ENCODE results near the gene KCNK3. TPM values are rescaled to one million over a fixed set of nuclear protein-coding genes. Genes with fewer than 3 reads are reported as not detected.

Gene KCNK3
- total and polyA plus RNA-seq, 2 of the 13 experiments (the other 11 are each of a cell fraction or from before 2014, with no cell fraction given): not detected

DNA sequence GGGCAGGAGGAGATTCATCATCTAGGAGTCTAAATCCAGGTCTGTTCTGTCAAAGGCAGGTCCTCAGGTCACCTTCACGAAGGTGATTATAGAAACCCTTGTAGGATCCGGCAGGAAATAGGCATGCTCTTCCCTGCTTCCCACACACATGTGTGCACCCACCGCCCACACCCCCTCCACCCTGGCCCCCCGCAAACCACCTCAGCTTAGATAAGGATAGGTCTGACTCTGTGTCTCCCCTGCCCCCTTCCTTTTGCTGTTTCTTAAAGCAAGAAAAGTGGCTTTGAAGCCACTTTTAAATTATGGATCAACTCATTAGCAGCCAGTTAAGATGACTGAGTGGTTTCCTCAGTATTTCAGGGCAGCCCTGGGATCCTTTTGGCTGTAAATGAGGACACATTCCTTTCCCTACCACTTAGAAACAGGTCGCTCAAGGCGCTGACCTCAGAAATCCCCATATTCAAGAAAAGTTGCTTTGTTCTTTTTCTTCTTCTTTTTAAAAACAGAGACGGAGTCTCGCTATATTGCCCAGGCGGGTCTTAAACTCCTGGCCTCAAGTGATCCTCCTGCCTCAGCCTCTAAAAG lies 36.8 kb upstream of the KCNK3 start (continued):
- TF ChIP-seq ZNF674 (CRISPR knock-in tag; IDR thresholded peaks at IDR 0.05; ENCODE audit: low read depth): no peak
- TF ChIP-seq, protein P1, sequence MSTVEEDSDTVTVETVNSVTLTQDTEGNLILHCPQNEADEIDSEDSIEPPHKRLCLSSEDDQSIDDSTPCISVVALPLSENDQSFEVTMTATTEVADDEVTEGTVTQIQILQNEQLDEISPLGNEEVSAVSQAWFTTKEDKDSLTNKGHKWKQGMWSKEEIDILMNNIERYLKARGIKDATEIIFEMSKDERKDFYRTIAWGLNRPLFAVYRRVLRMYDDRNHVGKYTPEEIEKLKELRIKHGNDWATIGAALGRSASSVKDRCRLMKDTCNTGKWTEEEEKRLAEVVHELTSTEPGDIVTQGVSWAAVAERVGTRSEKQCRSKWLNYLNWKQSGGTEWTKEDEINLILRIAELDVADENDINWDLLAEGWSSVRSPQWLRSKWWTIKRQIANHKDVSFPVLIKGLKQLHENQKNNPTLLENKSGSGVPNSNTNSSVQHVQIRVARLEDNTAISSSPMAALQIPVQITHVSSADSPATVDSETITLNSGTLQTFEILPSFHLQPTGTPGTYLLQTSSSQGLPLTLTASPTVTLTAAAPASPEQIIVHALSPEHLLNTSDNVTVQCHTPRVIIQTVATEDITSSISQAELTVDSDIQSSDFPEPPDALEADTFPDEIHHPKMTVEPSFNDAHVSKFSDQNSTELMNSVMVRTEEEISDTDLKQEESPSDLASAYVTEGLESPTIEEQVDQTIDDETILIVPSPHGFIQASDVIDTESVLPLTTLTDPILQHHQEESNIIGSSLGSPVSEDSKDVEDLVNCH (CRISPR knock-in tag; IDR thresholded peaks at IDR 0.05): no peak
- TF ChIP-seq, protein P2, sequence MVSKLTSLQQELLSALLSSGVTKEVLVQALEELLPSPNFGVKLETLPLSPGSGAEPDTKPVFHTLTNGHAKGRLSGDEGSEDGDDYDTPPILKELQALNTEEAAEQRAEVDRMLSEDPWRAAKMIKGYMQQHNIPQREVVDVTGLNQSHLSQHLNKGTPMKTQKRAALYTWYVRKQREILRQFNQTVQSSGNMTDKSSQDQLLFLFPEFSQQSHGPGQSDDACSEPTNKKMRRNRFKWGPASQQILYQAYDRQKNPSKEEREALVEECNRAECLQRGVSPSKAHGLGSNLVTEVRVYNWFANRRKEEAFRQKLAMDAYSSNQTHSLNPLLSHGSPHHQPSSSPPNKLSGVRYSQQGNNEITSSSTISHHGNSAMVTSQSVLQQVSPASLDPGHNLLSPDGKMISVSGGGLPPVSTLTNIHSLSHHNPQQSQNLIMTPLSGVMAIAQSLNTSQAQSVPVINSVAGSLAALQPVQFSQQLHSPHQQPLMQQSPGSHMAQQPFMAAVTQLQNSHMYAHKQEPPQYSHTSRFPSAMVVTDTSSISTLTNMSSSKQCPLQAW (CRISPR knock-in tag; IDR thresholded peaks at IDR 0.05): no peak
- TF ChIP-seq SOX5 (CRISPR knock-in tag; IDR thresholded peaks at IDR 0.05; ENCODE audit: borderline replicate concordance): no peak
- no peak for TF ChIP-seq RORA (CRISPR knock-in tag; IDR thresholded peaks at IDR 0.05)
- no peak for TF ChIP-seq CHD4 (IDR thresholded peaks at IDR 0.05; ENCODE audit: borderline replicate concordance, low read length)
- TF ChIP-seq ZNF616 (CRISPR knock-in tag; IDR thresholded peaks at IDR 0.05; ENCODE audit: low read depth): no peak
- no peak for TF ChIP-seq ASH2L (IDR thresholded peaks at IDR 0.05; ENCODE audit: insufficient read length, low read depth, low read length)
- TF ChIP-seq HNRNPH1 (optimal IDR thresholded peaks at IDR 0.05; ENCODE audit: low read depth, low read length): no peak

DNA sequence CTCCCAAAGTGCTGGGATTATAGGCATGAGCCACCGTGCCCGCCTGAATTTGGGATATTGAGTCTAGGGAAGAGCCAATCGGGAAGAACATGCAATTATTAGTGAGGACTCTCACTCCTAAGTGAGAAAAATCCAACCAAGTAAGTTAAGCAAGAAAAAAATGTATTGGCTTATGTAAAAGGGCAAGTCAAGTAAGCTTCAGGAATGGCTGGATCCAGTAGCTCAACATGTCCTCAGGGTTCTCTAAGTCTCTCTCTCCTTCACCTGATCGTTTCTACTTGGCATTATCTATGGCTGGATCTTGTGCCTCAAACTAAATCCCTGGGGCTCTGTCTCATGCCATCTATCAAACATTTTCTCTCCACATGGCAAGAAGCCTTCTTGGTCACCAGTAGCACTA lies 35.3 kb upstream of the KCNK3 start:
- Histone ChIP-seq H3K4me1 (ENCODE audit: insufficient read depth, low read length) (no peaks in the 10 kb centered on the region), H3K27ac (ENCODE audit: extremely low read length, insufficient read depth, low read length) (no peak overlapping the region), H3K79me2 (ENCODE audit: insufficient read depth, low read length) (no peaks in the 10 kb centered on the region), H3K36me3 (replicated peaks in 1 of 2; ENCODE audit: control insufficient read depth in 1 of 2, insufficient read depth in 2 of 2, low read length in 2 of 2) (no peaks in the 10 kb centered on the region), H3K27me3 (ENCODE audit: control insufficient read depth in 1 of 2, insufficient read depth in 2 of 2, low read length in 2 of 2) (peaks cover 0 to 35% of the 10 kb centered on the region in 2 experiments; a peak in 3 of 5 replicates), H3K4me2 (ENCODE audit: low read depth, low read length) (no peak overlapping the region), H3K9me3 (ENCODE audit: low read length) (no peaks in the 10 kb centered on the region), H4K20me1 (ENCODE audit: insufficient read depth, low read length) (no peaks in the 10 kb centered on the region), H3K9ac (ENCODE audit: insufficient read depth, low read depth, low read length) (no peak overlapping the region), H2AFZ (ENCODE audit: low read length) (no peak overlapping the region), H3K4me3 (replicated peaks in 1 of 3; ENCODE audit: insufficient read depth in 1 of 3, low read depth in 2 of 3, low read length in 3 of 3) (no peak overlapping the region)
- no peak for DNase-seq (ENCODE audit: low spot score)
- 10% methylated on average over 4 of the region's 4 CpGs for WGBS (ENCODE audit: low lambda C conversion rate)
- TF ChIP-seq, protein P3, sequence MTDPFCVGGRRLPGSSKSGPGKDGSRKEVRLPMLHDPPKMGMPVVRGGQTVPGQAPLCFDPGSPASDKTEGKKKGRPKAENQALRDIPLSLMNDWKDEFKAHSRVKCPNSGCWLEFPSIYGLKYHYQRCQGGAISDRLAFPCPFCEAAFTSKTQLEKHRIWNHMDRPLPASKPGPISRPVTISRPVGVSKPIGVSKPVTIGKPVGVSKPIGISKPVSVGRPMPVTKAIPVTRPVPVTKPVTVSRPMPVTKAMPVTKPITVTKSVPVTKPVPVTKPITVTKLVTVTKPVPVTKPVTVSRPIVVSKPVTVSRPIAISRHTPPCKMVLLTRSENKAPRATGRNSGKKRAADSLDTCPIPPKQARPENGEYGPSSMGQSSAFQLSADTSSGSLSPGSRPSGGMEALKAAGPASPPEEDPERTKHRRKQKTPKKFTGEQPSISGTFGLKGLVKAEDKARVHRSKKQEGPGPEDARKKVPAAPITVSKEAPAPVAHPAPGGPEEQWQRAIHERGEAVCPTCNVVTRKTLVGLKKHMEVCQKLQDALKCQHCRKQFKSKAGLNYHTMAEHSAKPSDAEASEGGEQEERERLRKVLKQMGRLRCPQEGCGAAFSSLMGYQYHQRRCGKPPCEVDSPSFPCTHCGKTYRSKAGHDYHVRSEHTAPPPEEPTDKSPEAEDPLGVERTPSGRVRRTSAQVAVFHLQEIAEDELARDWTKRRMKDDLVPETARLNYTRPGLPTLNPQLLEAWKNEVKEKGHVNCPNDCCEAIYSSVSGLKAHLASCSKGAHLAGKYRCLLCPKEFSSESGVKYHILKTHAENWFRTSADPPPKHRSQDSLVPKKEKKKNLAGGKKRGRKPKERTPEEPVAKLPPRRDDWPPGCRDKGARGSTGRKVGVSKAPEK (CRISPR knock-in tag; IDR thresholded peaks at IDR 0.05; ENCODE audit: borderline replicate concordance): no peak
- TF ChIP-seq ZNF563 (CRISPR knock-in tag; IDR thresholded peaks at IDR 0.05) (no peak), ZNF329 (CRISPR knock-in tag; IDR thresholded peaks at IDR 0.05; ENCODE audit: low read depth) (peak; percentile 92), MAZ (IDR thresholded peaks at IDR 0.05; ENCODE audit: borderline replicate concordance, low read depth, low read length) (no peak), MAZ (CRISPR knock-in tag; IDR thresholded peaks at IDR 0.05; ENCODE audit: low read depth) (no peak)
- in situ Hi-C loops (cut with HindIII; ENCODE audit: extremely low pct_ligation_motif_present, low pct_unique_long_range_greater_than_20kb): no loop called here
- ChIA-PET CTCF (ENCODE audit: low intra/inter-chr PET ratio, low total read pairs) (no interaction called here), POLR2A (no interaction called here)
- BruUV-seq (replicated peaks): no TSS peak
- intact Hi-C loops (cut with micrococcal nuclease; ENCODE audit: unreplicated experiment): no loop called here
- ATAC-seq: no peak
- no peak for FAIRE-seq

Data from HepG2 (cell line).